GM10266 (cell line): ENCODE results near the gene SLC10A3.

ENCODE experiments used
- DNase-seq: peaks from one replicate; pipeline ENCODE4 v3.0.0; 2012; ENCODE audit errors: extremely low spot score
- CTCF ChIP-seq: IDR thresholded peaks from 2 replicates; pipeline ENCODE4 v1.5.1; 2012; ENCODE audit warnings: mild to moderate bottlenecking, low read depth; ENCODE audit not compliant: control insufficient read depth, insufficient read depth; ENCODE audit errors: missing control alignments

Gene SLC10A3

GRCh38 chrX:154468217-154468616 is 22.2 kb downstream of the SLC10A3 start:
- TF ChIP-seq CTCF = no peak
- no peak for DNase-seq

GRCh38 chrX:154467556-154467955 is 22.9 kb downstream of the SLC10A3 start:
- DNase-seq = no peak
- TF ChIP-seq CTCF = no peak

DNA sequence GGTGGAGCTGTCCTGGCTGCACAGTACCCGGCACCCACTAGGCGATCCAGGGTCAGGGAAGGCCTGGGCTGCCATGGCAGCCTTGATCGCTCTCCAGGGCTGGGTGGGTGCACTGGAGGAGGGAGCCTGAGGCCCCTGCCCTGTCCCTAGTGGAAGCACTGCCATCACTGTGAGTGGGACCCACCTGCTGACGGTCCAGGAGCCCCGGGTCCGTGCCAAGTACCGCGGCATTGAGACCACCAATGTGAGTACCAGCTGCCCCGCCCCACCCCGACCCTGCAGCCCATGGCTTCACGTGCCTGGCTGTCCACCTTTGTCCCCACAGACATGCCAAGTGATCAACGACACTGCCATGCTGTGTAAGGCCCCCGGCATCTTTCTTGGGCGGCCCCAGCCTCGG is 23.5 kb downstream of the SLC10A3 start:
- TF ChIP-seq CTCF = no peak
- no peak for DNase-seq

GRCh38 chrX:154466036-154466435 is 24.4 kb downstream of the SLC10A3 start:
- no peak for TF ChIP-seq CTCF
- no peak for DNase-seq

GRCh38 chrX:154465601-154466000 is 24.8 kb downstream of the SLC10A3 start:
- DNase-seq = no peak
- no peak for TF ChIP-seq CTCF

GRCh38 chrX:154464806-154465365 is 25.5 kb downstream of the SLC10A3 start:
- DNase-seq = no peak
- no peak for TF ChIP-seq CTCF

- TF ChIP-seq CTCF = no peak
- no peak for DNase-seq
Measured at GRCh38 chrX:154463611-154464220, 26.7 kb downstream of the SLC10A3 start.
